ENCODE measurements around the gene DFFB. TPM values are rescaled to one million over a fixed set of nuclear protein-coding genes. Genes with fewer than 3 reads are reported as not detected.
A peak's percentile ranks its signal among the peaks of the same experiment; 100 is the strongest.

The DFFB gene
- total and polyA plus RNA-seq, 2 of the 13 experiments (the other 11 are each of a cell fraction or from before 2014, with no cell fraction given), result 4.6 to 9.3 TPM

DNA sequence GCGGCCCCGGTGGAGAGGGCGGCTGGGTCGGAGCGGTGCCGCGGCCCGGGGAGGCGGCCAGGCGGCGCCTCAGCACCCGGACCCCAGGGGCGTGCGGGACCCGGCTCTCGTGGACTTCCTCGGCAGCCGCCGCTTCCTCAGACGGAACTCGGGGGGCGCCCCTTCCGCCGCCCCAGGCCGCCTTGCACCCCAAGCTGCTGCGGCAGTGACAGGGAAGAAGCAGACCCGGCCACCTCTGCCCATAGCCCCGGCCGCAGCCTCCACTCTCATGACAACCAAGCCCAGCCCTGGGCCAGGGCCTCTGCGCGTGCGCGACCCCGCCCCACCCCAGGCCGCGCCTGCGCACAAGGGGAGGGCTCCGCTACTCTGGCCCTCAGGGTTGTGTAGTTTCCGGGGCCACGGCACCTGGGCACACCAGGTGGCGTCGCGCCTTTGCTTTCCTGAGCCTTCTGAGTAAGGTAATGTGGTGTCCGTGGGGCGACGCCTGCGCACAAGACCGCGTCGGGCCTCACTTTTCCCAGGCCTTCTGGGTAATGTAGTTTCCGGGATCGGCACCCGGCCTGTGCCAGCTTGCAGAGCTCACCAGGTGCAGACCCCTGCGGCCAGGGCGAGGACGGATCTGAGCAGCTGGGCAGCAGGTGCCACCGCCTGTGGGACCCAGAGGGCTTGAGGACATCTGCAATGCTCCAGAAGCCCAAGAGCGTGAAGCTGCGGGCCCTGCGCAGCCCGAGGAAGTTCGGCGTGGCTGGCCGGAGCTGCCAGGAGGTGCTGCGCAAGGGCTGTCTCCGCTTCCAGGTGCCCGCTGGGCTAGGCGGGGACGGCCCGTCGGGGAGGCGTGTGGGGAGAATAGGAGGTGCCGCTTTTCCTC lies at the start of gene DFFB, which contains the start of gene CEP104 (continued):
- TF ChIP-seq MEIS2 (CRISPR knock-in tag; IDR thresholded peaks at IDR 0.05) (peak; percentile 35; the same call in 1 of the 2 replicates), ZIK1 (CRISPR knock-in tag; IDR thresholded peaks at IDR 0.05; ENCODE audit: borderline replicate concordance, low read depth) (peak; percentile 83; the same call in 1 of the 2 replicates), ZNF354B (CRISPR knock-in tag; IDR thresholded peaks at IDR 0.05) (no peak), U2AF2 (IDR thresholded peaks at IDR 0.05; ENCODE audit: low read depth, low read length) (no peak), FOXO1 (CRISPR knock-in tag; IDR thresholded peaks at IDR 0.05) (0 out of 2 replicates have a peak, but pooled peaks have one; percentile 13), NFYC (CRISPR knock-in tag; IDR thresholded peaks at IDR 0.05) (peak; percentile 40; the same call in 1 of the 2 replicates), SAFB2 (CRISPR knock-in tag; IDR thresholded peaks at IDR 0.05; ENCODE audit: borderline replicate concordance, low read depth) (0 out of 2 replicates have a peak, but pooled peaks have one; percentile 28), ARID2 (CRISPR knock-in tag; IDR thresholded peaks at IDR 0.05; ENCODE audit: borderline replicate concordance) (0 out of 2 replicates have a peak, but pooled peaks have one; percentile 31), RBAK (CRISPR knock-in tag; IDR thresholded peaks at IDR 0.05) (no peak), ZNF558 (CRISPR knock-in tag; IDR thresholded peaks at IDR 0.05; ENCODE audit: borderline replicate concordance) (peak; percentile 46; the same call in 1 of the 2 replicates), ZNF253 (CRISPR knock-in tag; IDR thresholded peaks at IDR 0.05; ENCODE audit: borderline replicate concordance) (no peak; the same call in 1 of the 2 replicates), ZNF543 (CRISPR knock-in tag; IDR thresholded peaks at IDR 0.05) (peak; percentile 80), CCDC6 (CRISPR knock-in tag; IDR thresholded peaks at IDR 0.05) (peak; percentile 69), SAP130 (CRISPR knock-in tag; IDR thresholded peaks at IDR 0.05; ENCODE audit: low read depth) (peak; percentile 86), CBX5 (CRISPR knock-in tag; IDR thresholded peaks at IDR 0.05; ENCODE audit: borderline replicate concordance) (peak; percentile 40; the same call in 1 of the 2 replicates), ZNF333 (CRISPR knock-in tag; IDR thresholded peaks at IDR 0.05; ENCODE audit: borderline replicate concordance) (peak; percentile 83; the same call in 1 of the 2 replicates), SATB2 (CRISPR knock-in tag; IDR thresholded peaks at IDR 0.05) (peak; percentile 44; the same call in 1 of the 2 replicates), ZNF614 (CRISPR knock-in tag; IDR thresholded peaks at IDR 0.05; ENCODE audit: borderline replicate concordance) (peak; percentile 80), KDM3A (CRISPR knock-in tag; IDR thresholded peaks at IDR 0.05; ENCODE audit: low read depth) (peak; percentile 39; the same call in 1 of the 2 replicates), ZNF619 (CRISPR knock-in tag; IDR thresholded peaks at IDR 0.05) (peak; percentile 55; the same call in 1 of the 2 replicates), ZC3H13 (CRISPR knock-in tag; IDR thresholded peaks at IDR 0.05) (0 out of 2 replicates have a peak, but pooled peaks have one; percentile 23)
- TF ChIP-seq, protein P1, sequence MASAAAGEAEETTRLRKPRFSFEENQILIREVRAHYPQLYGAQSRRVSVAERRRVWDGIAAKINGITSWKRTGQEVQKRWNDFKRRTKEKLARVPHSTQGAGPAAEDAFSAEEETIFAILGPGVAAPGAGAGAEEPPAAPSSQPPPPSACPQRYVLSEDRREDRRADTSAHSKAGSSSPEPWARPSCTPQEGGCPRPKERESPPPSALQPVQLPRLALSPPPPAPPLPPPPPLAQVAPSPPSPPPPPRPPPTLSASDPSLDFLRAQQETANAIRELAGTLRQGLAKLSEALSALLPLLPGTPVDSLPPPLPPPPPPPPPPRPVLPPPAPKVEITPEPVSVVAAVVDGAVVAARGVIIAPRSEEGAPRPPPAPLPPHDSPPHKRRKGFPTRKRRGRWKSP (CRISPR knock-in tag; IDR thresholded peaks at IDR 0.05), result 0 out of 2 replicates have a peak, but pooled peaks have one; percentile 55
- TF ChIP-seq, protein P2, sequence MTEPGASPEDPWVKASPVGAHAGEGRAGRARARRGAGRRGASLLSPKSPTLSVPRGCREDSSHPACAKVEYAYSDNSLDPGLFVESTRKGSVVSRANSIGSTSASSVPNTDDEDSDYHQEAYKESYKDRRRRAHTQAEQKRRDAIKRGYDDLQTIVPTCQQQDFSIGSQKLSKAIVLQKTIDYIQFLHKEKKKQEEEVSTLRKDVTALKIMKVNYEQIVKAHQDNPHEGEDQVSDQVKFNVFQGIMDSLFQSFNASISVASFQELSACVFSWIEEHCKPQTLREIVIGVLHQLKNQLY (CRISPR knock-in tag; IDR thresholded peaks at IDR 0.05), result 0 out of 2 replicates have a peak, but pooled peaks have one; percentile 29
- TF ChIP-seq, protein P3, sequence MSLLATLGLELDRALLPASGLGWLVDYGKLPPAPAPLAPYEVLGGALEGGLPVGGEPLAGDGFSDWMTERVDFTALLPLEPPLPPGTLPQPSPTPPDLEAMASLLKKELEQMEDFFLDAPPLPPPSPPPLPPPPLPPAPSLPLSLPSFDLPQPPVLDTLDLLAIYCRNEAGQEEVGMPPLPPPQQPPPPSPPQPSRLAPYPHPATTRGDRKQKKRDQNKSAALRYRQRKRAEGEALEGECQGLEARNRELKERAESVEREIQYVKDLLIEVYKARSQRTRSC (CRISPR knock-in tag; IDR thresholded peaks at IDR 0.05; ENCODE audit: low read depth), result no peak

Measured in HepG2 (cell line).